ENCODE results near the gene SLC25A6.

Gene SLC25A6

GRCh38 chrX:1341545-1342184 is 50.2 kb downstream of the SLC25A6 start:
- H3K4me3 ChIP-seq (ENCODE audit: low read depth, low read length): no peak overlapping the region
- TF ChIP-seq, protein P1, sequence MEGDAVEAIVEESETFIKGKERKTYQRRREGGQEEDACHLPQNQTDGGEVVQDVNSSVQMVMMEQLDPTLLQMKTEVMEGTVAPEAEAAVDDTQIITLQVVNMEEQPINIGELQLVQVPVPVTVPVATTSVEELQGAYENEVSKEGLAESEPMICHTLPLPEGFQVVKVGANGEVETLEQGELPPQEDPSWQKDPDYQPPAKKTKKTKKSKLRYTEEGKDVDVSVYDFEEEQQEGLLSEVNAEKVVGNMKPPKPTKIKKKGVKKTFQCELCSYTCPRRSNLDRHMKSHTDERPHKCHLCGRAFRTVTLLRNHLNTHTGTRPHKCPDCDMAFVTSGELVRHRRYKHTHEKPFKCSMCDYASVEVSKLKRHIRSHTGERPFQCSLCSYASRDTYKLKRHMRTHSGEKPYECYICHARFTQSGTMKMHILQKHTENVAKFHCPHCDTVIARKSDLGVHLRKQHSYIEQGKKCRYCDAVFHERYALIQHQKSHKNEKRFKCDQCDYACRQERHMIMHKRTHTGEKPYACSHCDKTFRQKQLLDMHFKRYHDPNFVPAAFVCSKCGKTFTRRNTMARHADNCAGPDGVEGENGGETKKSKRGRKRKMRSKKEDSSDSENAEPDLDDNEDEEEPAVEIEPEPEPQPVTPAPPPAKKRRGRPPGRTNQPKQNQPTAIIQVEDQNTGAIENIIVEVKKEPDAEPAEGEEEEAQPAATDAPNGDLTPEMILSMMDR (IDR thresholded peaks at IDR 0.05; ENCODE audit: control insufficient read depth, extremely low read depth, insufficient read depth): no peak
- DNase-seq (ENCODE audit: low read depth): no peak

DNA sequence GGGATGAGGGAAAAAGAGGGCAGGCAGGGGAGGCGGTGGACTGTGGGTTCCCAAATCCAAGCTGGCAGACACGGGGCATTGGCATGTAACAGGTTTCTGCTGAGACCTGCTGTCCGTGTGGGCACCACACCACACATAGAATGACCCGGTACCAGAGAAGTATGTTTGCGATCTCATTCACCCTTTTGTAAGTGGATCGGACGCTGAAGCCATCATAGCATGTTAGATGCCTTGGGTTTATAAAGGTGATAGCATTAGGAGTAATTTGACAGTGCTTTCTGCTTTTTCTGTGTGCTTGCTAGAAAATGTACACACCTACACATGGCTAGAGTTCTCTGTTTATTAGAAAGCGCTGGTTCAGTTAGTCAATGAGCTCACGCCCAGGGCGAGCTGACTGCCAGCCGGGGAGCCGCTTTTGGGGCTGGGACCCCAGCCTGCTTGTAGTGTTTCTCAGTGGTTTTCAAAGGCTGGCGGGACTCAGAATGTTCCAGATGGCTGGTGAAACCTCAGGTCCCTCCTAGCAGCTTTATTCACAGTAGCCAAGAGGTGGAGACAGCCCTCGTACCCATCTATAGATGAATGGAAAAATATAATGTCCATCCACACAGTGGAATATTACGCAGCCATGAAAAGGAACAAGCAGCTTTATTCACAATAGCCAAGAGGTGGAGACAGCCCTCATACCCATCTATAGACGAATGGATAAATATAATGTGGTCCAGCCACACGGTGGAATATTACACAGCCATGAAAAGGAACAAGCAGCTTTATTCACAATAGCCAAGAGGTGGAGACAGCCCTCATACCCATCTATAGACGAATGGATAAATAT is 54.7 kb downstream of the SLC25A6 start:
- no peak for DNase-seq (ENCODE audit: low read depth)
- TF ChIP-seq, protein P1 (IDR thresholded peaks at IDR 0.05; ENCODE audit: control insufficient read depth, extremely low read depth, insufficient read depth): no peak
- no peak overlapping the region for H3K4me3 ChIP-seq (ENCODE audit: low read depth, low read length)

DNA sequence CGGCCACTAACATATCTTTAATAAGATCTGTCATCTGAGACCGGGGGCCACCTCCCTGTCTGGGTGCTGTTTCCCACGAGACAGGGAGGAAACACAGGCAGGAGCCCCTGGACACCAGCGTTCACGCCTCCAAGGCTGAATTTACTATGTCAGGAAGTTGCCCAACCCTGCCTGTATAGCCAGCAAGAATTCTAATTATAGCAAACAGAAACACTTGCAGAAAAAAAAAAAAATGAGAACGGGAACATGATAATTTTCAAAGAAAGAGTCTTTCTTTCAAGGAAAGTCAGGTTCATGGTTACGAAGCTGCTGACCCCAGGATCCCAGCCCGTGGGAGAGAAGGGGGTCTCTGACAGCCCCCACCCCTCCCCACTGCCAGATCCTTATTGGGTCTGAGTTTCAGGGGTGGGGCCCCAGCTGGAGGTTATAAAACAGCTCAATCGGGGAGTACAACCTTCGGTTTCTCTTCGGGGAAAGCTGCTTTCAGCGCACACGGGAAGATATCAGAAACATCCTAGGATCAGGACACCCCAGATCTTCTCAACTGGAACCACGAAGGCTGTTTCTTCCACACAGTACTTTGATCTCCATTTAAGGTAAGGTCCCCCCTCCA is 55.5 kb downstream of the SLC25A6 start, which contains the start of gene IL3RA:
TSS of gene IL3RA (plus strand) at position 455 of the 613 bp plus-strand sequence. CDS start 4,981 bp downstream, outside the sequence.
- H3K4me3 ChIP-seq (ENCODE audit: low read depth, low read length): no peak within 1 kb of the TSS
- TF ChIP-seq, protein P1 (IDR thresholded peaks at IDR 0.05; ENCODE audit: control insufficient read depth, extremely low read depth, insufficient read depth): no peak
- DNase-seq (ENCODE audit: low read depth): no peak

All from LNCaP clone FGC (cell line).